Panc1 (cell line): ENCODE measurements around the gene ANKMY2. TPM values are rescaled to one million over a fixed set of nuclear protein-coding genes. Genes with fewer than 3 reads are reported as not detected.

ENCODE experiments used
- ATAC-seq: fragments of 200-7000 bp; cut with Tn5 transposase; 2 replicates; pipeline ENCODE4 v1.9.1; 2020; ENCODE audit warnings: mild to moderate bottlenecking, moderate library complexity
- BruUV-seq: library from RNA; stranded (reverse); fragments of 400-500 nt; replicated peaks from 2 replicates; lab custom pipeline; 2021; lab: Mats Ljungman, UMichigan
- CTCF ChIA-PET: fragments of 300-600 bp; sonication (Branson Sonifier 250); formaldehyde crosslinking; loops from one replicate; lab custom pipeline; 2022; ENCODE audit warnings: antibody characterized with exemption; lab: Charles Lee
- POLR2A ChIA-PET: fragments of 300-600 bp; sonication (Branson Sonifier 250); formaldehyde crosslinking; loops from one replicate; lab custom pipeline; 2022; ENCODE audit warnings: antibody characterized with exemption; lab: Charles Lee
- DNase-seq: peaks from one replicate; pipeline ENCODE4 v3.0.0-alpha.2; 2010; ENCODE audit warnings: low read depth, low spot score
- H3K27ac ChIP-seq: 2 replicates; pipeline ENCODE4 v1.5.1; 2011; ENCODE audit warnings: mild to moderate bottlenecking, low read length, inconsistent platforms
- H3K27me3 ChIP-seq: fragments of 200-500 bp; sonication (Bioruptor generic); 2 replicates; pipeline ENCODE4 v1.6.0; 2014; ENCODE audit warnings: low read length, inconsistent platforms; ENCODE audit not compliant: control insufficient read depth, insufficient read depth
- H3K36me3 ChIP-seq: fragments of 200-500 bp; sonication (Bioruptor generic); 2 replicates; pipeline ENCODE4 v1.5.1; 2014; ENCODE audit warnings: inconsistent platforms, mild to moderate bottlenecking, low read length, moderate library complexity; ENCODE audit not compliant: control insufficient read depth, insufficient read depth
- H3K4me1 ChIP-seq: 2 replicates; pipeline ENCODE4 v1.5.1; 2011; ENCODE audit warnings: inconsistent platforms, mild to moderate bottlenecking, low read length, moderate library complexity; ENCODE audit not compliant: control insufficient read depth, insufficient read depth
- H3K4me3 ChIP-seq, 2 experiments: 2 replicates each; pipeline ENCODE4 v1.5.1; 2011 to 2012; ENCODE audit warnings: low read depth in 2 of 2, low read length in 2 of 2, mild to moderate bottlenecking in 2 of 2, inconsistent platforms in 1 of 2, moderate library complexity in 1 of 2
- H3K9me3 ChIP-seq: fragments of 200-500 bp; sonication (Bioruptor generic); 2 replicates; pipeline ENCODE4 v1.5.1; 2014; ENCODE audit warnings: low read depth, mild to moderate bottlenecking, inconsistent platforms, low read length, moderate library complexity; ENCODE audit not compliant: control insufficient read depth, insufficient read depth
- CTCF ChIP-seq: fragments of 450-650 bp; IDR thresholded peaks from 2 replicates; pipeline ENCODE4 v1.5.1; 2017; ENCODE audit warnings: mild to moderate bottlenecking
- POLR2AphosphoS5 ChIP-seq: IDR thresholded peaks from 2 replicates; pipeline ENCODE4 v1.6.1; 2012; ENCODE audit warnings: mild to moderate bottlenecking, low read depth, low read length, moderate library complexity
- REST ChIP-seq, 2 experiments: IDR thresholded peaks; 2 replicates each; pipeline ENCODE4 v1.6.1; 2011 to 2012; ENCODE audit warnings: low read depth in 2 of 2, control low read depth in 1 of 2, low read length in 1 of 2, mild to moderate bottlenecking in 1 of 2, moderate library complexity in 1 of 2; ENCODE audit not compliant: insufficient read depth in 1 of 2
- SIN3A ChIP-seq: IDR thresholded peaks from 2 replicates; pipeline ENCODE4 v1.6.1; 2012; ENCODE audit warnings: low read depth, mild to moderate bottlenecking, low read length, moderate library complexity, borderline replicate concordance; ENCODE audit not compliant: insufficient read depth
- TCF7L2 ChIP-seq: IDR thresholded peaks from 2 replicates; pipeline ENCODE4 v1.6.1; 2011; ENCODE audit warnings: mild to moderate bottlenecking, low read depth, low read length, inconsistent platforms
- in situ Hi-C: cut with HindIII; loops from 2 replicates; pipeline ENCODE4 v1.10.0; 2016; ENCODE audit warnings: low sequenced_read_pairs, low pct_unique_long_range_greater_than_20kb
- intact Hi-C: fragments of 100-400 bp; cut with micrococcal nuclease; formaldehyde crosslinking; loops from one replicate; pipeline ENCODE4 v1.10.0; 2022; ENCODE audit not compliant: unreplicated experiment
- total RNA-seq: library from RNA; stranded (reverse); gene quantifications from one replicate; pipeline ENCODE4 v1.2.1, GENCODE V29; 2021; ENCODE audit not compliant: unreplicated experiment

The ANKMY2 gene
- total RNA-seq, 1 experiment from 2014 or later = 18.6 TPM

- DNase-seq (no peak), ATAC-seq (no peak)
- POLR2A ChIA-PET = no interaction called here
- H3K9me3 ChIP-seq = no peaks in the 10 kb centered on the region
- H3K4me3 ChIP-seq = no peak overlapping the region
- H3K4me1 ChIP-seq = no peaks in the 10 kb centered on the region
- no TSS peak for BruUV-seq
- intact Hi-C loops = no loop called here
- CTCF ChIA-PET = no interaction called here
- TF ChIP-seq SIN3A (no peak), CTCF (no peak), TCF7L2 (no peak), REST (IDR thresholded peaks at IDR 0.05; ENCODE audit: insufficient read depth in 1 of 2, low read depth in 2 of 2, low read length in 1 of 2) (no peak), POLR2AphosphoS5 (no peak)
- H3K27me3 ChIP-seq = no peaks in the 10 kb centered on the region
- H3K36me3 ChIP-seq = 0 out of 2 replicates have a peak, but pooled peaks cover 2% of the 10 kb centered on the region
- no peak overlapping the region for H3K27ac ChIP-seq
- in situ Hi-C loops = no loop called here
Observed at GRCh38 chr7:16627236-16627635, 18.3 kb downstream of the ANKMY2 start.

GRCh38 chr7:16626388-16626787 lies 19.2 kb downstream of the ANKMY2 start:
- Histone ChIP-seq H3K4me1 (no peaks in the 10 kb centered on the region), H3K4me3 (no peak overlapping the region), H3K27me3 (no peaks in the 10 kb centered on the region), H3K36me3 (peaks cover 5% of the 10 kb centered on the region; the same call in 1 of the 2 replicates), H3K9me3 (no peaks in the 10 kb centered on the region), H3K27ac (no peak overlapping the region)
- TF ChIP-seq SIN3A = no peak
- no peak for TF ChIP-seq POLR2AphosphoS5
- TF ChIP-seq REST (IDR thresholded peaks at IDR 0.05; ENCODE audit: insufficient read depth in 1 of 2, low read depth in 2 of 2, low read length in 1 of 2) = no peak
- TF ChIP-seq TCF7L2 = no peak
- TF ChIP-seq CTCF = no peak
- ATAC-seq (no peak), DNase-seq (no peak)
- ChIA-PET POLR2A (no interaction called here), CTCF (no interaction called here)
- intact Hi-C loops = no loop called here
- in situ Hi-C loops = no loop called here
- no TSS peak for BruUV-seq
